Colonic mucosa (tissue), 4 donors: Measurements from ENCODE around the gene ZSWIM7. TPM values are rescaled to one million over a fixed set of nuclear protein-coding genes. Genes with fewer than 3 reads are reported as not detected.
A peak's percentile ranks its signal among the peaks of the same experiment; 100 is the strongest.

Source experiments
- DNase-seq: peaks from one replicate; pipeline ENCODE4 v3.0.0-alpha.2; 2020
- H3K27ac ChIP-seq: fragments of 200-600 bp; one replicate; pipeline ENCODE4 v1.8.0; 2021
- H3K27me3 ChIP-seq: fragments of 200-600 bp; one replicate; pipeline ENCODE4 v1.8.0; 2021
- H3K36me3 ChIP-seq: fragments of 200-600 bp; one replicate; pipeline ENCODE4 v1.8.0; 2021
- H3K4me1 ChIP-seq: fragments of 200-600 bp; one replicate; pipeline ENCODE4 v1.8.0; 2021; ENCODE audit warnings: mild to moderate bottlenecking
- H3K4me3 ChIP-seq: fragments of 200-600 bp; one replicate; pipeline ENCODE4 v1.8.0; 2021
- H3K9ac ChIP-seq, 2 donors: one replicate each; pipeline ENCODE4 v1.7.0; 2013; ENCODE audit warnings: control low read depth in 2 of 2, low read depth in 2 of 2, low read length in 2 of 2
- H3K9me3 ChIP-seq: fragments of 200-600 bp; one replicate; pipeline ENCODE4 v1.8.0; 2021
- intact Hi-C: fragments of 100-400 bp; cut with DNase I; formaldehyde crosslinking; loops from one replicate; pipeline ENCODE4 v1.14.1; 2022
- total RNA-seq, 2 donors: library from RNA; stranded (reverse); fragmentation: NEBNext Ultra II Directional in 1 of 2; extraction: Animal tissue kit (Norgen Biotek cat#: 25700) in 1 of 2; gene quantifications; one replicate each; pipeline ENCODE4 v1.2.1, GENCODE V29; 2021
- TF ChIP-seq, protein P1 (sequence below): fragments of 200-600 bp; IDR thresholded peaks from one replicate; pipeline ENCODE4 v1.8.0; 2022; ENCODE audit warnings: antibody characterized with exemption, mild to moderate bottlenecking
- donor health status: healthy.
- donor health status: DM: no; HTN: no; CAD: no.
- donor health status: DM: no; HTN: no; CAD: no.

The ZSWIM7 gene
- total RNA-seq, 2 donors from 2014 or later, result 17.7 to 18.8 TPM

DNA sequence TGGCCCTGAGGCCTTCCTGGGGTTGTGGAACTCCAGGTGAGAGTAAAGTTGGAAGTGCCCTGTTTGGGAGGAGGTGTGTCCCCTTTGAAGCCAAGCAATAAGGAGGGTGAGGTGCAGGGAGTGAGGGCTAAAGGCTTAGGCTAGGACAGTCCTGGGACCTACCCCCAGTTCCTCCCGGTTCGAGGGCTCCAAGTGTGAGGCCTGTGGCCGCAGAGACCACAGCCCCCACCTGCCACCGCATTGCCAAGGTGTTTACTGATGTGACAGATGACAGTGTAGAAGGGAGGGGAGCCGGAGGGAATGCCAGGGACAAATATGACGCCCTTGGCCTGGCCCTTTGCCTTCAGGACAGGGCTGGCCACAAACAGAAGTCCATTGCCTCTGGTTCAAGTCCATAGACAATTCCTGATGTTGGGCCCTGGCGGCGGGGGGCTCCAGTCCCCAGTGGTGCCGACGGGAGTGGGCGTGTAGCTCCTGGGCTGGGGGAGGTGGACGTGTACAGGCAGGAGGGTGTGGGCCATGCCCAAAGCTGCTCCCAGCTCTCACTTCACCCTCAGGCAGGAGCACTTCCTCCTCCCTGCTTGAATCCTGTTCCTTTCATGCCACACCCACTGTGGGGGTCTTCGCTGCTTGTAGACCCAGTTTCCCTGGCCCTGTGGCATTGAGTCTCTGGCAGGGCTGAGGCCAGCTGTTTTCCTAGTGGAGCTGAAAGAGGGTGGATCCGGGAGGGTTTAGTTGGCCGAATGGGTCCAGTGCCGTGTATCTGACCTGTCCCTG is 51.3 kb downstream of the ZSWIM7 start:
- TF ChIP-seq, protein P1, sequence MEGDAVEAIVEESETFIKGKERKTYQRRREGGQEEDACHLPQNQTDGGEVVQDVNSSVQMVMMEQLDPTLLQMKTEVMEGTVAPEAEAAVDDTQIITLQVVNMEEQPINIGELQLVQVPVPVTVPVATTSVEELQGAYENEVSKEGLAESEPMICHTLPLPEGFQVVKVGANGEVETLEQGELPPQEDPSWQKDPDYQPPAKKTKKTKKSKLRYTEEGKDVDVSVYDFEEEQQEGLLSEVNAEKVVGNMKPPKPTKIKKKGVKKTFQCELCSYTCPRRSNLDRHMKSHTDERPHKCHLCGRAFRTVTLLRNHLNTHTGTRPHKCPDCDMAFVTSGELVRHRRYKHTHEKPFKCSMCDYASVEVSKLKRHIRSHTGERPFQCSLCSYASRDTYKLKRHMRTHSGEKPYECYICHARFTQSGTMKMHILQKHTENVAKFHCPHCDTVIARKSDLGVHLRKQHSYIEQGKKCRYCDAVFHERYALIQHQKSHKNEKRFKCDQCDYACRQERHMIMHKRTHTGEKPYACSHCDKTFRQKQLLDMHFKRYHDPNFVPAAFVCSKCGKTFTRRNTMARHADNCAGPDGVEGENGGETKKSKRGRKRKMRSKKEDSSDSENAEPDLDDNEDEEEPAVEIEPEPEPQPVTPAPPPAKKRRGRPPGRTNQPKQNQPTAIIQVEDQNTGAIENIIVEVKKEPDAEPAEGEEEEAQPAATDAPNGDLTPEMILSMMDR, result no peak
- Histone ChIP-seq H3K36me3 (no peaks in the 10 kb centered on the region), H3K9me3 (no peaks in the 10 kb centered on the region), H3K27ac (peak overlapping the region; percentile 89), H3K9ac (peak overlapping the region; percentile 38 to 91), H3K27me3 (no peaks in the 10 kb centered on the region), H3K4me3 (no peak overlapping the region), H3K4me1 (no peaks in the 10 kb centered on the region)
- intact Hi-C loops, result no loop called here
- peak; percentile 53 for DNase-seq

DNA sequence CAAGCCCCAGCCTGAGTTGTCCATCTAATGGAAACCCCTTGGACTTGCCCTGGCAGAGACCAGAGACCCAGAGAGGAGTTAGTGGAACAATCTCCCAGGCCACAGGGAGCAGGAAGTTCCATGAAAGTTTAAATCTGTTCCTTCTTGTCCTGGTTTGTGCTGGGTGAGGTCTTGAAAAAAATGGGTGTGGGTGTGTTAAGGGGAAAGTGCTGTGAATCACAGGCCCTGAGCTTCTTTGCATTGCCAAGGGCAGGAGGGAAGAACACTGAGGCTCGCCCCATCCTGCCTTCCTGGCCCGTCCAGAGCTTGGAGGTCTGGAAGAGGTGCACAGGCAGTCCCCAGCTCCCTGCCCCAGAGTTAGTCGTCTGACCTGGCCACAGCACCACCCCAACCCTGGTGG is 52.2 kb downstream of the ZSWIM7 start:
- Histone ChIP-seq H3K9ac (peak overlapping the region; percentile 38 to 91), H3K27me3 (no peaks in the 10 kb centered on the region), H3K36me3 (no peaks in the 10 kb centered on the region), H3K27ac (peak overlapping the region; percentile 89), H3K4me3 (no peak overlapping the region), H3K9me3 (no peaks in the 10 kb centered on the region), H3K4me1 (no peaks in the 10 kb centered on the region)
- DNase-seq, result peak; percentile 77
- intact Hi-C loops, result no loop called here
- TF ChIP-seq, protein P1, result no peak

DNA sequence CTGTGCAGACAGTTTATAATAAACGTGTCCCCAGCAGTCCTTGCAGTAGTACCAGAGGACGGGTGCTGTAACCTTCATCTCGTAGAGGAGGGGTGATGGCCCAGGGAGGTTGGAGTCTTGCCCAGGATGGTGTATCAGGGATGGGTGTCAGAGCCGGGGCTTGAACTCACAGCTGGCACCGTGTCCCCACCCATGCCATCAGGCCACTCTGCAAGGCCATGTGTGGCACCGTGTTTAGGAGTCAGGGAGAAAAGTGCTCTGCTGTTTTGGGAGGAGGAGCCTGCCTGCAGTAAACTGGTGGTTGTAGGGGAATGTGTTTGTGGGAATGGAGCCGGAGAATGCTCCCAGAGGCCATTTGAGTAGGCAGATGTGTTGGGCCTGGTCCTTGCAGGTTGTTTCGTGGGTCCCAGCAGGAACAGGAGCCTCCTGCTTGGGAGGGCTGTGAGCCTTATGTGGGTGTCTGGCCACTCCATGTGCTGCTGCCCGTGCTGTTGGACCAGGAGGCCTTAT is 52.8 kb downstream of the ZSWIM7 start:
- Histone ChIP-seq H3K4me1 (no peaks in the 10 kb centered on the region), H3K9me3 (no peaks in the 10 kb centered on the region), H3K4me3 (peak overlapping the region; percentile 70), H3K27me3 (no peaks in the 10 kb centered on the region), H3K9ac (peak overlapping the region; percentile 40 to 91), H3K27ac (peak overlapping the region; percentile 89), H3K36me3 (no peaks in the 10 kb centered on the region)
- intact Hi-C loops, result no loop called here
- TF ChIP-seq, protein P1, result no peak
- peak; percentile 64 for DNase-seq

DNA sequence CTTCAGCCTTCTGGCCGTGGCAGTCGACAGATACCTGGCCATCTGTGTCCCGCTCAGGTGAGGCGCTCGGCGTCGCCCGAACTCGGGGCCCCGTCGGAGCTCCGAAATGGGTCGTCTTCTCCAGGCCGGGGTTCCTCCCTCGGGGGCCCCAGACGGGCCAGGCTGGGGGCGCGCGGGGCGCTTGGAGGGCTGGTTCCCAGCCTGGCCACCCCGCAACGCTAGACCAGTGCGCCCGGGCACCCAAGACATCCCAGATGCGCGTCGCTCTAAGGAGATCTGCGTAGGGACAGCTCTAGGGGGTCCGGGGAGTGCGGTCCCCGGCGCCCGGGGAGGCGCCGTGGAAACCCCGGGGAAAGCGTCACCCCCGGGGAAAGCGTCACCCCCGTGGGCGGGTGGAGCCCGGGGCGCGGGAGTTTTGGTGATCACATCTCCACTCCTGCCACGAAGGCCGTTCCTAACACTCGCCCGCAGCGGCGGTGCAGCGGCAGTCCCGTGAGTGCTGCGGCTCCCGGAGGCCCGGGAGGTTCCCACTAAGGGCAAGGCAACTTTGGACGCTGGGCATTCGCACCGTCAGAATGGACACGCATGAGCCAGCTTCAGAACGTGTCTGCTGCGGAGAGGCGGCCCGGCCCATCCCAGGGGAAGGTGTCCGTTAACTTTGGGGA is 53.8 kb downstream of the ZSWIM7 start:
- peak overlapping the region; percentile 67 to 91 for H3K9ac ChIP-seq
- H3K9me3 ChIP-seq, result no peaks in the 10 kb centered on the region
- H3K4me1 ChIP-seq, result no peaks in the 10 kb centered on the region
- peak overlapping the region; percentile 89 for H3K27ac ChIP-seq
- H3K27me3 ChIP-seq, result no peaks in the 10 kb centered on the region
- intact Hi-C loops, result loop anchor here (2.0 kb wide), 1 partner anchor 51 kb away; no protein-coding TSS in a partner anchor
- peak overlapping the region; percentile 70 for H3K4me3 ChIP-seq
- DNase-seq, result peak; percentile 46
- H3K36me3 ChIP-seq, result no peaks in the 10 kb centered on the region
- TF ChIP-seq, protein P1, result no peak

DNA sequence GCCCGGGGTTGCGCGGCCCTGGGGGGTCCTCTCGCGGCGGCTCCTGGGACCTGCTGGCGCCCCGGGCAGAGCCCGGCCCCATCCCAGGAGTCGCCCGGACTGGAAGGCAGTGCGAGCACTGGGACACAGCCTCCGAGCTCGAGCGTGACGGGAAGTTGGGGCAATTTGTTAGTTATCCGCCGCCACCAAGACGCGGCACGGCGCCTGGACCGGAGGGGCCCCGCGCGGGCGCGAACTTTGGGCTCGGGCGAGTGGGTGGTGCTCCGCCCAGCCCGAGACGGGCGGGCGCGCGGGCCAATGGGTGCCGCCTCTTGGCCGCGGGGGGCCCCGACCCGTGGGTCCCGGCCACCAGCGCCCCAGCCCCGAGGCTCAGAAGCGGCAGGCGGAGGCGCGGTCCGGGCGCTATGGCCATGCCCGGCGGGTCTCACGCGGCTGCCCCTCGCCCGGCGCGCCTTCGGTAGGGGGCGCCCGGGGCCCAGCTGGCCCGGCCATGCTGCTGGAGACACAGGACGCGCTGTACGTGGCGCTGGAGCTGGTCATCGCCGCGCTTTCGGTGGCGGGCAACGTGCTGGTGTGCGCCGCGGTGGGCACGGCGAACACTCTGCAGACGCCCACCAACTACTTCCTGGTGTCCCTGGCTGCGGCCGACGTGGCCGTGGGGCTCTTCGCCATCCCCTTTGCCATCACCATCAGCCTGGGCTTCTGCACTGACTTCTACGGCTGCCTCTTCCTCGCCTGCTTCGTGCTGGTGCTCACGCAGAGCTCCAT is 54.6 kb downstream of the ZSWIM7 start, which contains the start of gene ADORA2B:
ADORA2B (plus strand) TSS at position 372 of the 768 bp plus-strand sequence; CDS start at position 491, 119 bp downstream.
- Histone ChIP-seq H3K9me3 (no peaks in the 10 kb centered on the region), H3K27ac (peak within 1 kb of the TSS; percentile 89), H3K36me3 (no peaks in the 10 kb centered on the region), H3K27me3 (no peaks in the 10 kb centered on the region), H3K9ac (peak within 1 kb of the TSS; percentile 67 to 91), H3K4me1 (no peaks in the 10 kb centered on the region), H3K4me3 (peak within 1 kb of the TSS; percentile 70)
- peak; percentile 75 for DNase-seq
- intact Hi-C loops, result loop anchor here (2.0 kb wide), 1 partner anchor 52 kb away; no protein-coding TSS in a partner anchor
- TF ChIP-seq, protein P1, result peak; percentile 48
